ENCODE data around the gene VKORC1L1. TPM values are rescaled to one million over a fixed set of nuclear protein-coding genes. Genes with fewer than 3 reads are reported as not detected.
A peak's percentile ranks its signal among the peaks of the same experiment; 100 is the strongest.
"Not testable (repeated sequence)": the region's sequence is repeated elsewhere in the genome, so short reads cannot be mapped to it uniquely, and the experiment has no call there.

Gene VKORC1L1
- total RNA-seq, 1 donor from 2014 or later, result 31.0 TPM

DNA sequence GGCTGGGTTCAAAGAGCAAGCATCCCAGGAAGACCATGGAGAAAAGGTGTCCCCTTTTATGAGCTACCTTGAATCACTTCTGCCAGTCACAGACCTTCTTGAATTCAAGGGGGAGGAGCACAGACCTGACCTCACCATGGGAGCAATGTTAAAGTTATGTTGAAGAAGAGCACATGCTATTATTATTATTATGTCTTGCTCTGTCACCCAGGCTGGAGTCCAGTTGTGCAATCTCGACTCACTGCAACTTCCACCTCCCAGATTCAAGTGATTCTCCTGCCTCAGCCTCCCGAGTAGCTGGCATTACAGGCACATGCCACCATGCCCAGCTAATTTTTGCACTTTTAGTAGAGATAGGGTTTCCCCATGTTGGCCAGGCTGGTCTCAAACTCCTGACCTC, 5.2 kb upstream of the VKORC1L1 start:
- H3K27ac Mint-ChIP-seq; H3K36me3 Mint-ChIP-seq (ENCODE audit: low read depth); H3K9me3 Mint-ChIP-seq; intact Hi-C loops (cut with micrococcal nuclease); H3K4me1 Mint-ChIP-seq; H3K4me3 Mint-ChIP-seq; DNase-seq; H3K27me3 Mint-ChIP-seq: not testable (repeated sequence)

DNA sequence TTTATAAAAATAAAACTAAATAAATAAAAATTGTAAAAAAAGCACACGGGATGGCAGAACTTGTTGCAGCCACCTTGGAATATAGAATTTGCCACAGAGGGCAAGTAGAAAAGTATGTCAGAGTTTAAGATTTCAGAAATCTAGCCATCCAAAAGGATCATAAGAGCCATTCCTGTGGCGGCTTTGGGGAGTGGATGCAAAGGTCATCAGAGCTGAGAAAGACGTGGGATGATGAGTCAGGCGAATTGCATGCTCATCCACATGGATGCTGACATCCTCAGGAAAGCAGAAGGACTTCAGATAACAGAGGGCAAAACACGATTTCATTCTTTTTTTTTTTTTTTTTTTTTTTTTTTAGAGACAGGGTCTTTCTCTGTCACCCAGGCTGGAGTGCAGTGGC, 3.6 kb upstream of the VKORC1L1 start:
- H3K4me1 Mint-ChIP-seq; DNase-seq; H3K36me3 Mint-ChIP-seq (ENCODE audit: low read depth); H3K27ac Mint-ChIP-seq; H3K9me3 Mint-ChIP-seq; H3K4me3 Mint-ChIP-seq; intact Hi-C loops (cut with micrococcal nuclease); H3K27me3 Mint-ChIP-seq: not testable (repeated sequence)

DNA sequence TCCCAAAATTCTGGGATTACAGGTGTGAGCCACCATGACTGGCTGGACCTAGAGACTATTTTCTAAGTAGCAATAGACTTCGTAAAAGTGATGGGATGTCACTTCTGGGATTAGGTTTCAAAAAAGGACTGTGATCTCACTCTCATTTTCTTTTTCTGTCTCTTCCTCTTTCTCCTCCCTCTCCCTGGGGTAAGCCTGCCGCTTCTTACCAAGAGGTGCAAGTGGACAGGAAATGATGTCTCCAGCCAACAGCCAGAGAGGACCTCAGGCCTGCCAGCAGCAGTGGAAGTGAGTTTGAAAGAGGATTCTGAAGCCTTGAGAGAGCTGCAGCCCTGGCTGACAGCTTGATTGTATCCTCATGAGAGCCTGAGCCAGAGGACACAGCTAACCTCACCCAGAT, 1.4 kb upstream of the VKORC1L1 start:
- H3K9me3 Mint-ChIP-seq, H3K27ac Mint-ChIP-seq: not testable (repeated sequence)
- intact Hi-C loops (cut with micrococcal nuclease), result loop anchor here (5.0 kb wide), 1 partner anchor 1126 kb away; the partner anchor contains the start of genes SBDS and TYW1

DNA sequence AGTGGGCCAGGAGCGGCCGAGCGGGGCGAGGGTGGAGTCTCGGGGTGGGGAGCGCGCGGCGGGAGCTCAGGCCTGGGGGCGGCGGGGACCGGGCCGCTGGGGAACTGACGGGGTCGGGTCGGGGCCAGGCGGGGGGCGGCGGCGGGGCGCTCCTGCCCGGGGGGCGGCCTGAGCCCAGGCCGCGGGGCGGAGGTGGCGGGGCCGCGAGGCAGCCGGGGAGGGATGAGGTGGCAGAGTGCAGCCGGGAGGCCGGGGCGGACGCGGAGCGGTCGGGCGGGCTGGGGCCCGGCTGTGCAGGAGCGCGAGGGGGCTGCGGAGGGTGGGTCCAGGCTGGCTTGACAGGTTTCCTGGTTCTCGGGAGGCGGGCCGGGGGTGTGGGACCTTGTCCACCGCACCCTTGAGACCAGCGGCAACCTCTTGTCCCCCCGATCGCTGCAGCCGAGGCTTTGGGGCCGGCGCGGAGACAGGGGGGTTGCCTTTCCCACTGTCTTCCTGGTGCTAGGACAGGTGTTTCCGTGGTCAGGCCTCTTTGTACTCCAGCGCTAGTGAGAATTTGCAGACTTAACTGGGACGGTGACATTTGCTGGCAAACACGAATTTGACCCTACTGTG, 814 bp downstream of the VKORC1L1 start:
- H3K4me1 Mint-ChIP-seq; H3K36me3 Mint-ChIP-seq (ENCODE audit: low read depth); H3K9me3 Mint-ChIP-seq; H3K27me3 Mint-ChIP-seq: not testable (repeated sequence)
- Mint-ChIP-seq H3K4me3 (peak overlapping the region; percentile 87), H3K27ac (peak overlapping the region; percentile 88)
- peak; percentile 78 for DNase-seq
- intact Hi-C loops (cut with micrococcal nuclease), result loop anchor here (1.0 to 5.0 kb wide), 4 partner anchors 107 to 1124 kb away; partner anchors contain the start of genes SBDS and TYW1

More for the DNA sequence above, 1.4 kb upstream of the VKORC1L1 start:
- not testable (repeated sequence) for DNase-seq; H3K4me1 Mint-ChIP-seq; H3K27me3 Mint-ChIP-seq; H3K4me3 Mint-ChIP-seq; H3K36me3 Mint-ChIP-seq (ENCODE audit: low read depth)

DNA sequence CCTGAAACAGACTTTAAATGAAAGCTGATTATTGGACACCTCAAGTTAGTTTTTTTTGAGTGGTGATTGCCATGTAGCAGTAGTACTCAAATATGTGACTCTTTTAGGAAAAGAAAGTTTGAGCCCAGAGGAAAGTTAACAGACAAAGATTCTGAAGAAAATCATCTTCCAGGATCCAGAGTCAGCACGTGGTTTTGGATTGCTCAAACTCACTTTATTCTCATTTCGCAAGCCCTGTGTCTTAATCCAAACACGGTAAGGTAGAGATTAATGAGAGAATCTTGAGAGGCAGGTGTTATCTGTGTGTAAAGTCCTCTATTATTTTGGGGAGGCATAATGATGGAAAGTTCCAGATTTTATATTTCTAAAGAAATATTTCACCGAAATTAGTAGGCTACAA, 2.8 kb downstream of the VKORC1L1 start:
- H3K27ac Mint-ChIP-seq; H3K36me3 Mint-ChIP-seq (ENCODE audit: low read depth); H3K27me3 Mint-ChIP-seq; intact Hi-C loops (cut with micrococcal nuclease); H3K4me3 Mint-ChIP-seq; H3K9me3 Mint-ChIP-seq; DNase-seq: not testable (repeated sequence)
- H3K4me1 Mint-ChIP-seq, result peaks cover 14% of the 10 kb centered on the region

DNA sequence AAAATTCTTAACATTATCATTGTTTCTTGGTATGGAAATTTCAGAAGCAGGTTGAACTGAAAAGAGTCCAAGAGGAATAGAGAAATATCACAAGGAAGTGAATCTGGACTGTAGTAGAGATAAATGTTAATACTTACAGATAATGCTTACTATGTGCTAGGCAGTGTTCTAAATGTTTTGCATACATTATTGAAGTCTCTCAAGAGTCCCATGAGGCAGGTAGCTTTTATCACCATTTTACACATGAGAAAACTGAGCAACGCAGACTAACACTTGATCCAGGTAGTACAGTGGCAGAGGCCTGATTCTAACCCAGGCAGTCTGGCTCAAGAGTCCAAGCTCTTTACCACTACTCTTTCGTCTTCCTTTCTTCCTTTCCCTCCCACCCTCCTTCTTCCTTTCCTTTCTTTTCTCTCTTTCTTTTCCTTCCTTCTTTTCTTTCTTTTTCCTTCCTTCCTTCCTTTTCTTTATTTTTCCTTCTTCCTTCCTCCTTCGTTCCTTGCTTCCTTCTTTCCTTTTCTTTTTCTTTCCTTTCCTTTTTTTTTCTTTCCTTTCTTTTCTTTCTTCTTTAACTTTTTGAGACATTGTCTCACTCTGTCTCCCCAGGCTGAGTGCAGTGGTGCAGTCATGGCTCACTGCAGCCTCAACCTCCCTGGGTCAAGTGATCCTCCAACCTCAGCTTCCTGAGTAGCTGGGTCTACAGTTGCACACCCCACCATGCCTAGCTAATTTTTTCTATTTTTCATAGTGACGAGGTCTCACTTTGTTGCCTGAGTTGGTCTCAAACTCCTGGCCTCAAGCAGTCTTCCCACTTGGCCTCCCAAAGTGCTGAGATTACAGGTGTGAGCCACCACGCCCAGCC, 6.6 kb downstream of the VKORC1L1 start:
- H3K9me3 Mint-ChIP-seq; DNase-seq; H3K4me3 Mint-ChIP-seq; H3K27me3 Mint-ChIP-seq; H3K4me1 Mint-ChIP-seq; intact Hi-C loops (cut with micrococcal nuclease); H3K27ac Mint-ChIP-seq: not testable (repeated sequence)
- peaks cover 20% of the 10 kb centered on the region for H3K36me3 Mint-ChIP-seq (ENCODE audit: low read depth)

DNA sequence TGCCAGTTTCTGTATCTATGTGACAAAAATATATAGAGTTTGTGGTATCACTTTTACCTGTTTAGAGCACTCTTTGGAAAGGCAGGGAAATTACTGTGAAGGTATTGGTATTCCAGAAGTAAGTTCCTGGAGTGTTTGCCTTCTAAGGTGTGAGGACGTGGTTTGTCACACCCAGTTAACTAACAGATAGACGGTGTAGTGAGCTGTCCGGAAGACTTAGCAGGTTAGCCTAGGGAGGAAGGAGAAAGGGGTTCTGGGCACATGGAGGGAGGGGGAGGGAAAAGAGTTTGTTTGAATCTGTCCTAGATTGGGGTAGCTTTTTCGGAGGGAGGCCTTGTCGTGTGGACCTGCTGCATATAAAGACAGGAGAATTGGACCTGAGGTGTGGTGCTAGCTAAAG, 7.4 kb downstream of the VKORC1L1 start:
- H3K9me3 Mint-ChIP-seq; DNase-seq; intact Hi-C loops (cut with micrococcal nuclease); H3K27me3 Mint-ChIP-seq; H3K4me1 Mint-ChIP-seq; H3K4me3 Mint-ChIP-seq; H3K27ac Mint-ChIP-seq: not testable (repeated sequence)
- H3K36me3 Mint-ChIP-seq (ENCODE audit: low read depth), result peaks cover 23% of the 10 kb centered on the region

DNA sequence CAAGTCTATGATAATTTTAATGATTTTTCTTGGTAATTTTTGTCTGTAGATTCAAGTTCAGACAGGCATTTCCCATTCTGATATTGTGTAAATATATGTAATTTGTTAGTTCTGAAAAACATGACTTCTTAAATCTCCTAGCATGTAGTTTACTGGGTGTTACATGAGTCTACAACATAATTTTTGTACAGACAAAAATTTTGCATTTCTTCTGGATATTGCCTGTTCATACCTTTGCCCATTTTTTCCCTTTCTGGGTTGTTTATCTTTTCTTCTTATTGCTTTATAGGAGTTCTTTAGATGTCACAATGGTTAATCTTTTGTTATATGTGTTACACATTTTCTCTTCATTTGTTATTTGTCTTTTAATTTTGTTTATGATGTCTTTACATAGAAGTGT, 12.1 kb downstream of the VKORC1L1 start:
- peaks cover 29% of the 10 kb centered on the region for H3K36me3 Mint-ChIP-seq (ENCODE audit: low read depth)
- H3K27ac Mint-ChIP-seq; H3K27me3 Mint-ChIP-seq; intact Hi-C loops (cut with micrococcal nuclease); DNase-seq; H3K4me3 Mint-ChIP-seq; H3K4me1 Mint-ChIP-seq; H3K9me3 Mint-ChIP-seq: not testable (repeated sequence)

DNA sequence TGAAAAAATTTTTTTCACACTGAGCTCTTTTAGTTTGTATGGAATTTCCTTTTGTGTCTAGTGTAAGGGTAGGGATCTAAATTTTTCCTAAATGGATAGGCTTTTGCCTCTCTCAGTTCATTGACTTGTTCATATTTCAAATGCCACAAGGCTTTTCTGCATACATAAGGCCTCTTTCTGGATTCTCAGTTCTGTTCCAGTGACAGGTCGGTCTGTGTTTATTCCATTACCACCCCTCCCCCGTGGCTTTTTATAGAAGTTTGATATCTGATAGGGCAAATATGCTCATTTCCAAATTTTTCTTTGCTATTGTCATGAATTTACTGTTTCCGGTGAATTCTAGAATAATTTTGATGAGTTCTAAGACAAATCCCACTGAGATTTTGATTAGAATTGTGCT, 12.7 kb downstream of the VKORC1L1 start:
- H3K27me3 Mint-ChIP-seq; DNase-seq; H3K4me1 Mint-ChIP-seq; H3K9me3 Mint-ChIP-seq; H3K27ac Mint-ChIP-seq; H3K4me3 Mint-ChIP-seq; intact Hi-C loops (cut with micrococcal nuclease): not testable (repeated sequence)
- H3K36me3 Mint-ChIP-seq (ENCODE audit: low read depth), result peaks cover 28% of the 10 kb centered on the region

DNA sequence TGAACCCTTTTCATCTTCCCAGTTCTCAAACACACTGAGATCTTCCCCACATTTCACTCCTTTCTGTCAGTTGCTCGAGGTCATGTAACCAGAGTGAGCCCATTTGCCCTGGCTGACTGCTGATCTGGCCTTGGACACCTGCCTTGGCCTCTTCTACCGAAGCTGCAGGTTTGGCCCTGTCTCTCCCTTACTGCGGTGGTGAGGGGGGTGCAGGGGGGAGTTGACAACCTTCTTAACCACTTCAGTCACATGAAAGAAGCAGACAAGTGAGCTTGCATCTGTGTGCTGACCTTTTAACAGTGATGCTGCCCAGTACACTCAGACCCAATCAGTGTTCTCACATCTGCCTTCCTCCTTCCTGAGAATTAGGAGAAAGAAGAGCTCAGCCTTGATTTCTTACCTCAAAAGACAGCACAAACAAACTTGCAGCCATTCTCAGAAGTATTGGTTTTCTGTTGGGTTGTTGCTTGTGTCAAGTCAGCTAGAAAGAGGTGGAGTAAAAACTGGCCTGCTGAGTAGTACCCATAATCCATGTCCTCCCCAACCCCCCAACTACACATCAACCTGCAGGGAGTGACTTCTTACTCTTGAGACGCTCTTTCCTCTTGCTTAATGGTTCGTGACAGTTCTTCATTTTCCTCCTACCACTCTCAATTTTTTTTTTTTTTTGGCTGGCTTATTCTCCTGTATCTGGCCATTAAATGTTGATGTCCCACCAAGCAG, 15.7 kb downstream of the VKORC1L1 start:
- Mint-ChIP-seq H3K27ac (peak overlapping the region; percentile 67), H3K36me3 (ENCODE audit: low read depth) (peaks cover 34% of the 10 kb centered on the region)
- DNase-seq; H3K4me1 Mint-ChIP-seq; H3K27me3 Mint-ChIP-seq; intact Hi-C loops (cut with micrococcal nuclease); H3K4me3 Mint-ChIP-seq; H3K9me3 Mint-ChIP-seq: not testable (repeated sequence)

DNA sequence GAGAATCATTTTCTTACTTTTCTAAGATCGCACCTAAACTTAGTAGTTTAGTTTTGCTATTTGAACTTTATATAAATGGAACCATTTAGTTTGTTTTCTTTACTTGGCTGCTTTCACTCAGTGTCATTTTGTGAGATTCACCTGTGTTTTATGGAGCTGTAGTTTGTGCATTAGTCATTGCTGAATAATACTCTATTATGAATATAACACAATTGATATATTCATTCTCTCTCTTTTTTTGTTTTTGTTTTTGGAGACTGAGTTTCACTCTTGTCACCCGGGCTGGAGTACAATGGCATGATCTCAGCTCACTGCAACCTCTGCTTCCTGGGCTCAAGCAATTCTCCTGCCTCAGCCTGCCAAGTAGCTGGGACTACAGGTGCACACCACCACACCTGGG, 16.8 kb downstream of the VKORC1L1 start:
- intact Hi-C loops (cut with micrococcal nuclease); H3K4me3 Mint-ChIP-seq; H3K27ac Mint-ChIP-seq: not testable (repeated sequence)

DNA sequence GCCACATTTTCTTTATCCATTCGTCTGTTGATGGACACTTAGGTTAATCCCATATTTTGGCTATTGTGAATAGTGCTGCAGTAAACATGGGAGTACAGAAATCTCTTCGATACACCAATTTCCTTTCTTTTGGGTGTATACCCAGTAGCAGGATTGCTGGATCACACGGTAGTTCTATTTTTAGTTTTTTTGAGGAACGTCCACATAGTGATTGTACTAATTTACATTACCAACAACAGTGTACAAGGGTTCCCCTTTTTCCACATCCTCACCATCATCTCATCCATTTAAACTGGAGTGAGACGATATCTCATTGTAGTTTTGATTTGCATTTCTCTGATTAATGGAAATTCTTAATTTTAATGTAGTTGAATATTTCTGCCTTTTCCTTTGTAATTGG, 19.3 kb downstream of the VKORC1L1 start:
- DNase-seq, result no peak
- H3K27me3 Mint-ChIP-seq, result no peaks in the 10 kb centered on the region
- H3K27ac Mint-ChIP-seq, result no peak overlapping the region
- intact Hi-C loops (cut with micrococcal nuclease), result no loop called here
- peaks cover 24% of the 10 kb centered on the region for H3K36me3 Mint-ChIP-seq (ENCODE audit: low read depth)
- H3K9me3 Mint-ChIP-seq, result no peaks in the 10 kb centered on the region
- H3K4me1 Mint-ChIP-seq, result peaks cover 4% of the 10 kb centered on the region
- H3K4me3 Mint-ChIP-seq, result no peak overlapping the region

More for the DNA sequence above, 16.8 kb downstream of the VKORC1L1 start:
- not testable (repeated sequence) for H3K27me3 Mint-ChIP-seq, H3K4me1 Mint-ChIP-seq, DNase-seq, H3K9me3 Mint-ChIP-seq
- H3K36me3 Mint-ChIP-seq (ENCODE audit: low read depth), result peaks cover 28% of the 10 kb centered on the region

DNA sequence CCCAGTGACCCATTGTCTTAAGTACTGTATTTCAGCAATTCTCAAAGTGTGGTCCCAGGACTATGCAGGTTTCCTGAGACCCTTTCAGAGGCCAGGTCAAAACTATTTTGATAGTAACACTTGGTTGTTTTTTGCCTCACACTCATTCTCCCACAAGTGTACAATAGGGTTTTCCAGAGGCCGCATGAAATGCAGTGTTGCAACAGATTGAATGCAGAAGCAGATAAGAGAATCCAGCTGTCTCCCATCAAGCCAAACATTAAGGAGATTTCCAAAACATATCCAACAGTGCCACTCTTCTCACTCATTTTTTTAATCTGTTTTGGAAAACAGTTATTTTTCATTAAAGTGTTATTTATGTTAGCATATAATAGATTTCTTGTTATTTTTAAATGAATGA, 20.0 kb downstream of the VKORC1L1 start:
- Mint-ChIP-seq H3K9me3 (no peaks in the 10 kb centered on the region), H3K4me1 (peaks cover 4% of the 10 kb centered on the region), H3K36me3 (ENCODE audit: low read depth) (peaks cover 26% of the 10 kb centered on the region), H3K4me3 (no peak overlapping the region), H3K27me3 (no peaks in the 10 kb centered on the region), H3K27ac (no peak overlapping the region)
- intact Hi-C loops (cut with micrococcal nuclease), result no loop called here
- DNase-seq, result no peak

DNA sequence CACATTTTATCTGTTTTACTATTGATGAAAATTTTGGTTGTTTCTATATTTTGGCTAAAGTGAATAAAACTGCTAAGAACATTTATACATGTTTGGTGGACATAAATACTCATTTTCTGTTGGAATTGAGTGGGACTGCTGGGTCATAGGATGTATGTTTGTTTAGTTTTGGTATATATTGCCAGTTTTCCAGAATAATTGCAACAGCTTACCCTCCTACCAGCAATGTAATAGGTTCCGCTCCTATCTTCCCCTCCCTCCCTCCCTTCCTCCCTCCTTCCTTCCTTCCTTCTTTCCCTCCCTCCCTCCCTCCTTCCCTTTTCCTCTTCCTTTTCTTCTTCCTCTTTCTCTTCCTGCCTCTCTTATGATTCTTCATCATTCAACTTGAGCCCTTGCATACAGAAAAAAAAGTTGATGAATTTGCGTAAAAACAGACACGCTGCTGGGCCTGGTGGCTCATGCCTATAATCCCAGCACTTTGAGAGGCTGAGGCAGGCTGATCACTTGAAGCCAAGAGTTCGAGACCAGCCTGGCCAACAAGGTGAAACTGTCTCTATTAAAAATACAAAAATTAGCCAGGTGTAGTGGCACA, 23.5 kb downstream of the VKORC1L1 start:
- no peak for DNase-seq
- Mint-ChIP-seq H3K36me3 (ENCODE audit: low read depth) (peaks cover 23% of the 10 kb centered on the region), H3K27ac (no peak overlapping the region), H3K4me3 (no peak overlapping the region), H3K4me1 (peaks cover 2% of the 10 kb centered on the region), H3K27me3 (no peaks in the 10 kb centered on the region), H3K9me3 (peaks cover 5% of the 10 kb centered on the region)
- intact Hi-C loops (cut with micrococcal nuclease), result no loop called here
